ENCODE data around the gene CDT1.

CDT1 gene

GRCh38 chr16:88840600-88841215 is 37.1 kb downstream of the CDT1 start:
- Histone ChIP-seq H3K4me1 (ENCODE audit: control insufficient read depth, insufficient read depth, low read depth, low read length) (no peaks in the 10 kb centered on the region), H3K4ac (ENCODE audit: low read depth in 1 of 2, low read length in 2 of 2) (no peak overlapping the region), H3K36me3 (ENCODE audit: control insufficient read depth in 1 of 2, insufficient read depth in 2 of 2, low read depth in 1 of 2, low read length in 2 of 2) (peaks cover 43 to 80% of the 10 kb centered on the region in 2 experiments), H3K14ac (ENCODE audit: low read length in 2 of 2) (no peak overlapping the region), H3K27ac (ENCODE audit: low read length, poor library complexity, severe bottlenecking) (no peak overlapping the region), H2BK120ac (ENCODE audit: low read depth, low read length) (no peak overlapping the region), H3K23ac (ENCODE audit: low read length in 2 of 2) (no peak overlapping the region), H4K8ac (ENCODE audit: low read length) (no peak overlapping the region), H3K79me1 (replicated peaks; ENCODE audit: low read length, poor library complexity, severe bottlenecking) (peaks cover 12% of the 10 kb centered on the region), H2BK12ac (ENCODE audit: low read length in 2 of 2) (no peak overlapping the region), H2AFZ (ENCODE audit: low read depth, low read length) (no peak overlapping the region), H3K27me3 (ENCODE audit: control insufficient read depth in 1 of 2, insufficient read depth in 1 of 2, low read length in 2 of 2) (no peaks in the 10 kb centered on the region), H3K9ac (ENCODE audit: low read length) (no peak overlapping the region), H3K4me2 (ENCODE audit: low read length, poor library complexity, severe bottlenecking) (no peak overlapping the region), H2AK5ac (ENCODE audit: low read length, severe bottlenecking) (no peak overlapping the region), H4K91ac (ENCODE audit: low read length) (no peak overlapping the region), H3K18ac (ENCODE audit: low read depth in 1 of 2, low read length in 2 of 2) (no peak overlapping the region), H2BK5ac (ENCODE audit: low read depth, low read length, poor library complexity, severe bottlenecking) (no peak overlapping the region), H3K9me3 (ENCODE audit: control insufficient read depth, low read length) (no peaks in the 10 kb centered on the region), H2BK15ac (ENCODE audit: low read depth, poor library complexity, severe bottlenecking) (no peak overlapping the region), H3K4me3 (ENCODE audit: insufficient read depth in 1 of 2, low read depth in 1 of 2, low read length in 2 of 2) (no peak overlapping the region)
- 96% methylated on average over 30 of the region's 30 CpGs for WGBS
- DNase-seq: no peak

- no peak overlapping the region for H3K23ac ChIP-seq (ENCODE audit: low read length in 2 of 2)
- no peak overlapping the region for H2BK120ac ChIP-seq (ENCODE audit: low read depth, low read length)
- no peak overlapping the region for H2BK15ac ChIP-seq (ENCODE audit: low read depth, poor library complexity, severe bottlenecking)
- H3K27me3 ChIP-seq (ENCODE audit: control insufficient read depth in 1 of 2, insufficient read depth in 1 of 2, low read length in 2 of 2): no peaks in the 10 kb centered on the region
- H2BK12ac ChIP-seq (ENCODE audit: low read length in 2 of 2): no peak overlapping the region
- no peak overlapping the region for H4K8ac ChIP-seq (ENCODE audit: low read length)
- no peak overlapping the region for H2AK5ac ChIP-seq (ENCODE audit: low read length, severe bottlenecking)
- H4K91ac ChIP-seq (ENCODE audit: low read length): no peak overlapping the region
- no peak overlapping the region for H3K14ac ChIP-seq (ENCODE audit: low read length in 2 of 2)
- H3K18ac ChIP-seq (ENCODE audit: low read depth in 1 of 2, low read length in 2 of 2): no peak overlapping the region
- no peak for DNase-seq
- H3K4ac ChIP-seq (ENCODE audit: low read depth in 1 of 2, low read length in 2 of 2): no peak overlapping the region
- no peak overlapping the region for H3K9ac ChIP-seq (ENCODE audit: low read length)
- WGBS: 97% methylated on average over 38 of the region's 40 CpGs
- H2AFZ ChIP-seq (ENCODE audit: low read depth, low read length): no peak overlapping the region
- no peak overlapping the region for H3K4me3 ChIP-seq (ENCODE audit: insufficient read depth in 1 of 2, low read depth in 1 of 2, low read length in 2 of 2)
- H3K4me1 ChIP-seq (ENCODE audit: control insufficient read depth, insufficient read depth, low read depth, low read length): no peaks in the 10 kb centered on the region
- peaks cover 12% of the 10 kb centered on the region for H3K79me1 ChIP-seq (replicated peaks; ENCODE audit: low read length, poor library complexity, severe bottlenecking)
- no peaks in the 10 kb centered on the region for H3K9me3 ChIP-seq (ENCODE audit: control insufficient read depth, low read length)
- no peak overlapping the region for H3K27ac ChIP-seq (ENCODE audit: low read length, poor library complexity, severe bottlenecking)
- H3K36me3 ChIP-seq (ENCODE audit: control insufficient read depth in 1 of 2, insufficient read depth in 2 of 2, low read depth in 1 of 2, low read length in 2 of 2): peaks cover 39 to 74% of the 10 kb centered on the region in 2 experiments
- no peak overlapping the region for H3K4me2 ChIP-seq (ENCODE audit: low read length, poor library complexity, severe bottlenecking)
- H2BK5ac ChIP-seq (ENCODE audit: low read depth, low read length, poor library complexity, severe bottlenecking): no peak overlapping the region
Measured at GRCh38 chr16:88841521-88842307, 38.1 kb downstream of the CDT1 start.

GRCh38 chr16:88842308-88842756 is 38.7 kb downstream of the CDT1 start:
- no peak overlapping the region for H3K23ac ChIP-seq (ENCODE audit: low read length in 2 of 2)
- H2AFZ ChIP-seq (ENCODE audit: low read depth, low read length): no peak overlapping the region
- H3K4me1 ChIP-seq (ENCODE audit: control insufficient read depth, insufficient read depth, low read depth, low read length): no peaks in the 10 kb centered on the region
- no peak overlapping the region for H3K4ac ChIP-seq (ENCODE audit: low read depth in 1 of 2, low read length in 2 of 2)
- no peak overlapping the region for H3K9ac ChIP-seq (ENCODE audit: low read length)
- H2AK5ac ChIP-seq (ENCODE audit: low read length, severe bottlenecking): no peak overlapping the region
- H3K18ac ChIP-seq (ENCODE audit: low read depth in 1 of 2, low read length in 2 of 2): no peak overlapping the region
- H3K27ac ChIP-seq (ENCODE audit: low read length, poor library complexity, severe bottlenecking): no peak overlapping the region
- no peak overlapping the region for H3K4me3 ChIP-seq (ENCODE audit: insufficient read depth in 1 of 2, low read depth in 1 of 2, low read length in 2 of 2)
- 88% methylated on average over 15 of the region's 15 CpGs for WGBS
- DNase-seq: no peak
- H3K4me2 ChIP-seq (ENCODE audit: low read length, poor library complexity, severe bottlenecking): no peak overlapping the region
- no peak overlapping the region for H2BK120ac ChIP-seq (ENCODE audit: low read depth, low read length)
- H3K36me3 ChIP-seq (ENCODE audit: control insufficient read depth in 1 of 2, insufficient read depth in 2 of 2, low read depth in 1 of 2, low read length in 2 of 2): peaks cover 39 to 71% of the 10 kb centered on the region in 2 experiments
- H3K9me3 ChIP-seq (ENCODE audit: control insufficient read depth, low read length): no peaks in the 10 kb centered on the region
- H3K79me1 ChIP-seq (replicated peaks; ENCODE audit: low read length, poor library complexity, severe bottlenecking): peaks cover 13% of the 10 kb centered on the region
- H2BK15ac ChIP-seq (ENCODE audit: low read depth, poor library complexity, severe bottlenecking): no peak overlapping the region
- H3K27me3 ChIP-seq (ENCODE audit: control insufficient read depth in 1 of 2, insufficient read depth in 1 of 2, low read length in 2 of 2): no peaks in the 10 kb centered on the region
- H2BK5ac ChIP-seq (ENCODE audit: low read depth, low read length, poor library complexity, severe bottlenecking): no peak overlapping the region
- H2BK12ac ChIP-seq (ENCODE audit: low read length in 2 of 2): no peak overlapping the region
- H3K14ac ChIP-seq (ENCODE audit: low read length in 2 of 2): no peak overlapping the region
- no peak overlapping the region for H4K91ac ChIP-seq (ENCODE audit: low read length)
- H4K8ac ChIP-seq (ENCODE audit: low read length): no peak overlapping the region

- Histone ChIP-seq H3K27me3 (ENCODE audit: control insufficient read depth in 1 of 2, insufficient read depth in 1 of 2, low read length in 2 of 2) (no peaks in the 10 kb centered on the region), H2AK5ac (ENCODE audit: low read length, severe bottlenecking) (no peak overlapping the region), H2BK15ac (ENCODE audit: low read depth, poor library complexity, severe bottlenecking) (no peak overlapping the region), H3K18ac (ENCODE audit: low read depth in 1 of 2, low read length in 2 of 2) (no peak overlapping the region), H2BK120ac (ENCODE audit: low read depth, low read length) (no peak overlapping the region), H3K4me2 (ENCODE audit: low read length, poor library complexity, severe bottlenecking) (no peak overlapping the region), H3K9me3 (ENCODE audit: control insufficient read depth, low read length) (no peaks in the 10 kb centered on the region), H3K79me1 (replicated peaks; ENCODE audit: low read length, poor library complexity, severe bottlenecking) (peaks cover 17% of the 10 kb centered on the region), H3K4ac (ENCODE audit: low read depth in 1 of 2, low read length in 2 of 2) (no peak overlapping the region), H3K23ac (ENCODE audit: low read length in 2 of 2) (no peak overlapping the region), H3K36me3 (ENCODE audit: control insufficient read depth in 1 of 2, insufficient read depth in 2 of 2, low read depth in 1 of 2, low read length in 2 of 2) (peaks cover 41 to 71% of the 10 kb centered on the region in 2 experiments), H3K4me1 (ENCODE audit: control insufficient read depth, insufficient read depth, low read depth, low read length) (no peaks in the 10 kb centered on the region), H3K4me3 (ENCODE audit: insufficient read depth in 1 of 2, low read depth in 1 of 2, low read length in 2 of 2) (no peak overlapping the region), H2AFZ (ENCODE audit: low read depth, low read length) (no peak overlapping the region), H4K91ac (ENCODE audit: low read length) (no peak overlapping the region), H2BK5ac (ENCODE audit: low read depth, low read length, poor library complexity, severe bottlenecking) (no peak overlapping the region), H2BK12ac (ENCODE audit: low read length in 2 of 2) (no peak overlapping the region), H4K8ac (ENCODE audit: low read length) (no peak overlapping the region), H3K14ac (ENCODE audit: low read length in 2 of 2) (no peak overlapping the region), H3K27ac (ENCODE audit: low read length, poor library complexity, severe bottlenecking) (no peak overlapping the region), H3K9ac (ENCODE audit: low read length) (no peak overlapping the region)
- no peak for DNase-seq
- WGBS: 94% methylated on average over 25 of the region's 25 CpGs
Measured at GRCh38 chr16:88842806-88843205, 39.2 kb downstream of the CDT1 start.

All from mesenchymal stem cell (in vitro differentiated cells and primary cell).